NCI-H1930 (cell line): Measurements from ENCODE around the gene PZP.
"Not testable (repeated sequence)": the region's sequence is repeated elsewhere in the genome, so short reads cannot be mapped to it uniquely, and the experiment has no call there.

Experiments
- DNase-seq, 2 experiments: peaks; one replicate each; lab custom pipeline; 2025; lab: John Stamatoyannopoulos, UW

PZP gene

GRCh38 chr12:9184276-9184675 lies 23.9 kb downstream of the PZP start:
- no peak for DNase-seq

GRCh38 chr12:9180810-9181209 lies 27.4 kb downstream of the PZP start:
- no peak for DNase-seq

GRCh38 chr12:9179781-9180180 lies 28.4 kb downstream of the PZP start:
- no peak for DNase-seq

- DNase-seq: no peak
Measured at GRCh38 chr12:9169979-9170634, 38.1 kb downstream of the PZP start.

- not testable (repeated sequence) for DNase-seq
Measured at GRCh38 chr12:9167345-9167744, 40.9 kb downstream of the PZP start.

- no peak for DNase-seq
Measured at GRCh38 chr12:9163392-9163791, 44.8 kb downstream of the PZP start.

- no peak for DNase-seq
Measured at GRCh38 chr12:9156119-9156518, 52.1 kb downstream of the PZP start.

GRCh38 chr12:9149372-9149771 lies 58.8 kb downstream of the PZP start:
- no peak for DNase-seq

- DNase-seq: no peak
Measured at GRCh38 chr12:9148926-9149325, 59.3 kb downstream of the PZP start.

- DNase-seq: no peak
Measured at GRCh38 chr12:9147461-9147860, 60.7 kb downstream of the PZP start.

- no peak for DNase-seq
Measured at GRCh38 chr12:9144730-9145106, 63.5 kb downstream of the PZP start.

GRCh38 chr12:9143929-9144729 lies 64.1 kb downstream of the PZP start:
- no peak for DNase-seq

GRCh38 chr12:9143137-9143536 lies 65.1 kb downstream of the PZP start:
- DNase-seq: no peak

GRCh38 chr12:9139588-9140290 lies 68.5 kb downstream of the PZP start:
- DNase-seq: not testable (repeated sequence)

- DNase-seq: no peak
Measured at GRCh38 chr12:9135903-9136310, 72.3 kb downstream of the PZP start.

- no peak for DNase-seq
Measured at GRCh38 chr12:9134981-9135628, 73.1 kb downstream of the PZP start.

- no peak for DNase-seq
Measured at GRCh38 chr12:9133216-9133916, 74.8 kb downstream of the PZP start.

GRCh38 chr12:9132008-9132535 lies 76.1 kb downstream of the PZP start:
- DNase-seq: no peak

- no peak for DNase-seq
Measured at GRCh38 chr12:9130244-9130643, 78.0 kb downstream of the PZP start.

GRCh38 chr12:9127936-9128663 lies 80.1 kb downstream of the PZP start:
- DNase-seq: no peak

- DNase-seq: no peak
Measured at GRCh38 chr12:9127484-9127883, 80.7 kb downstream of the PZP start.
